SK-N-SH (cell line): Measurements from ENCODE around the gene KRABD2.

Experiments used
- CTCF ChIA-PET: fragments of 300-600, 350-600 bp; formaldehyde crosslinking; extraction: SDS; loops from one replicate; lab custom pipeline; 2021; lab: Yijun Ruan, JAX
- POLR2A ChIA-PET: fragments of 350-600 bp; sonication (Branson Sonifier 250); formaldehyde crosslinking; extraction: SDS; loops from one replicate; lab custom pipeline; 2020; ENCODE audit warnings: antibody characterized with exemption, inconsistent platforms; lab: Yijun Ruan, JAX
- DNase-seq: peaks from one replicate; pipeline ENCODE4 v3.0.0; 2012
- H2AFZ ChIP-seq: fragments of 200-600 bp; sonication (generic); 2 replicates; pipeline ENCODE4 v1.8.1; 2016; ENCODE audit warnings: antibody characterized with exemption, mild to moderate bottlenecking, low read depth
- H3F3A ChIP-seq: fragments of 200-600 bp; sonication (generic); replicated peaks from 2 replicates; pipeline ENCODE3; 2016; ENCODE audit warnings: antibody characterized with exemption, mild to moderate bottlenecking; ENCODE audit not compliant: insufficient read depth
- H3K27ac ChIP-seq, 2 experiments: fragments of 200-500 bp in 1 of 2; fragments of 200-600 bp in 1 of 2; sonication (Bioruptor generic) in 1 of 2; sonication (generic), shearing (Covaris generic) in 1 of 2; 2 replicates each; pipeline versions ENCODE4 v1.5.1 to v1.6.1; 2014 to 2016; ENCODE audit warnings: low read depth in 2 of 2, inconsistent platforms in 1 of 2, low read length in 1 of 2, mild to moderate bottlenecking in 1 of 2, mixed read lengths in 1 of 2
- H3K27me3 ChIP-seq: fragments of 200-600 bp; sonication (generic), shearing (Covaris generic); 2 replicates; pipeline ENCODE4 v1.6.1; 2016; ENCODE audit warnings: mixed run types; ENCODE audit not compliant: insufficient read depth
- H3K36me3 ChIP-seq, 2 experiments: fragments of 200-500 bp in 1 of 2; fragments of 200-600 bp in 1 of 2; sonication (Bioruptor generic) in 1 of 2; sonication (generic) in 1 of 2; replicated peaks in 1 of 2; 2 replicates each; pipeline versions ENCODE3 to v1.5.1; 2014 to 2016; ENCODE audit warnings: low read length in 1 of 2, mild to moderate bottlenecking in 1 of 2; ENCODE audit not compliant: insufficient read depth in 2 of 2, control insufficient read depth in 1 of 2
- H3K4me1 ChIP-seq, 2 experiments: fragments of 200-500 bp in 1 of 2; fragments of 200-600 bp in 1 of 2; sonication (Bioruptor generic) in 1 of 2; sonication (generic), shearing (Covaris generic) in 1 of 2; 2 replicates each; pipeline versions ENCODE4 v1.5.1 to v1.6.1; 2014 to 2016; ENCODE audit warnings: low read depth in 1 of 2, low read length in 1 of 2, mixed run types in 1 of 2; ENCODE audit not compliant: insufficient read depth in 2 of 2, control insufficient read depth in 1 of 2
- H3K4me2 ChIP-seq: fragments of 200-600 bp; sonication (generic), shearing (Covaris generic); 2 replicates; pipeline ENCODE4 v1.6.1; 2017; ENCODE audit warnings: mixed run types
- H3K4me3 ChIP-seq, 2 experiments: fragments of 200-500 bp in 1 of 2; fragments of 200-600 bp in 1 of 2; sonication (Bioruptor generic) in 1 of 2; sonication (generic), shearing (Covaris generic) in 1 of 2; 2 replicates each; pipeline versions ENCODE4 v1.5.1 to v1.8.1; 2014 to 2016; ENCODE audit warnings: low read depth in 2 of 2, inconsistent platforms in 1 of 2, low read length in 1 of 2, mild to moderate bottlenecking in 1 of 2, mixed read lengths in 1 of 2, moderate library complexity in 1 of 2
- H3K79me2 ChIP-seq: fragments of 200-600 bp; sonication (generic); 2 replicates; pipeline ENCODE4 v1.8.1; 2017; ENCODE audit warnings: mild to moderate bottlenecking; ENCODE audit not compliant: insufficient read depth
- H3K9ac ChIP-seq: fragments of 200-600 bp; sonication (generic); 2 replicates; pipeline ENCODE4 v1.6.1; 2017; ENCODE audit warnings: mixed run types
- H3K9me2 ChIP-seq: fragments of 200-600 bp; sonication (generic); 2 replicates; pipeline ENCODE4 v1.6.1; 2017; ENCODE audit warnings: mixed run types
- H3K9me3 ChIP-seq: fragments of 200-600 bp; sonication (generic); 2 replicates; pipeline ENCODE4 v1.6.1; 2017; ENCODE audit warnings: mixed run types, mild to moderate bottlenecking, moderate library complexity
- H4K20me1 ChIP-seq: fragments of 200-600 bp; sonication (generic); 2 replicates; pipeline ENCODE4 v1.6.1; 2017; ENCODE audit warnings: mild to moderate bottlenecking, mixed run types; ENCODE audit not compliant: insufficient read depth
- ELF1 ChIP-seq: IDR thresholded peaks from 2 replicates; pipeline ENCODE4 v1.4.0; 2012
- EP300 ChIP-seq, 2 experiments: IDR thresholded peaks; 2 replicates each; pipeline versions ENCODE4 v1.4.0 to v1.6.1; 2012; ENCODE audit warnings: borderline replicate concordance in 1 of 2, low read depth in 1 of 2, low read length in 1 of 2
- FOSL2 ChIP-seq: IDR thresholded peaks from 2 replicates; pipeline ENCODE4 v1.4.0; 2012; ENCODE audit warnings: low read depth, mild to moderate bottlenecking, moderate library complexity, borderline replicate concordance
- FOXJ3 ChIP-seq: sonication (generic); formaldehyde crosslinking; IDR thresholded peaks from 2 replicates; pipeline ENCODE4 v1.5.1; 2020; ENCODE audit warnings: mild to moderate bottlenecking, missing genetic modification reagents
- FOXM1 ChIP-seq: IDR thresholded peaks from 2 replicates; pipeline ENCODE4 v1.4.0; 2012; ENCODE audit warnings: low read depth, mild to moderate bottlenecking
- IRF3 ChIP-seq: fragments of 150-350 bp; IDR thresholded peaks from 2 replicates; pipeline ENCODE4 v1.6.1; 2016; ENCODE audit warnings: mild to moderate bottlenecking, low read depth, low read length
- MEF2A ChIP-seq: IDR thresholded peaks from 2 replicates; pipeline ENCODE4 v1.4.0; 2012; ENCODE audit warnings: low read depth, borderline replicate concordance
- MXI1 ChIP-seq: IDR thresholded peaks from 2 replicates; pipeline ENCODE4 v1.6.1; 2012; ENCODE audit warnings: mild to moderate bottlenecking, low read depth, low read length, improper control_type of control experiment
- NFIC ChIP-seq: IDR thresholded peaks from 2 replicates; pipeline ENCODE4 v1.4.0; 2012; ENCODE audit warnings: borderline replicate concordance
- PBX3 ChIP-seq: IDR thresholded peaks from 2 replicates; pipeline ENCODE4; 2012
- RCOR1 ChIP-seq: fragments of 150-350 bp; IDR thresholded peaks from 2 replicates; pipeline ENCODE4 v1.6.1; 2017; ENCODE audit warnings: antibody characterized with exemption, low read length
- RXRA ChIP-seq: IDR thresholded peaks from 2 replicates; pipeline ENCODE4 v1.4.0; 2012; ENCODE audit warnings: low read depth, mild to moderate bottlenecking, borderline replicate concordance
- SIN3A ChIP-seq: IDR thresholded peaks from 2 replicates; pipeline ENCODE4 v1.6.1; 2012; ENCODE audit warnings: low read depth, mild to moderate bottlenecking, low read length, moderate library complexity, borderline replicate concordance
- TAF1 ChIP-seq: IDR thresholded peaks from 2 replicates; pipeline ENCODE4 v1.6.1; 2012; ENCODE audit warnings: low read depth, mild to moderate bottlenecking, low read length, moderate library complexity, borderline replicate concordance
- TCF12 ChIP-seq: IDR thresholded peaks from 2 replicates; pipeline ENCODE4 v1.4.0; 2012
- TEAD4 ChIP-seq: IDR thresholded peaks from 2 replicates; pipeline ENCODE4 v1.4.0; 2012; ENCODE audit warnings: mild to moderate bottlenecking, borderline replicate concordance; ENCODE audit not compliant: insufficient read depth
- USF2 ChIP-seq: fragments of 150-350 bp; IDR thresholded peaks from 2 replicates; pipeline ENCODE4 v1.6.1; 2017; ENCODE audit warnings: antibody characterized with exemption, low read length, low read depth, borderline replicate concordance
- YY1 ChIP-seq: IDR thresholded peaks from 2 replicates; pipeline ENCODE4 v1.4.0; 2012; ENCODE audit warnings: low read depth, mild to moderate bottlenecking
- WGBS: methylation state at CpG from one replicate; pipeline ENCODE4 v1.1.6; 2017; ENCODE audit warnings: low lambda C conversion rate; 5-methylcytosine and 5-hydroxymethylcytosine counted together
- TF ChIP-seq, protein P1 (sequence below): IDR thresholded peaks from 2 replicates; pipeline ENCODE4 v1.4.0; 2012; ENCODE audit warnings: low read depth, borderline replicate concordance
- TF ChIP-seq, protein P2 (sequence below): fragments of 200-600 bp; sonication (generic); IDR thresholded peaks from 2 replicates; pipeline ENCODE4 v1.6.1; 2017; ENCODE audit warnings: antibody characterized with exemption, mild to moderate bottlenecking, moderate library complexity

Gene KRABD2

DNA sequence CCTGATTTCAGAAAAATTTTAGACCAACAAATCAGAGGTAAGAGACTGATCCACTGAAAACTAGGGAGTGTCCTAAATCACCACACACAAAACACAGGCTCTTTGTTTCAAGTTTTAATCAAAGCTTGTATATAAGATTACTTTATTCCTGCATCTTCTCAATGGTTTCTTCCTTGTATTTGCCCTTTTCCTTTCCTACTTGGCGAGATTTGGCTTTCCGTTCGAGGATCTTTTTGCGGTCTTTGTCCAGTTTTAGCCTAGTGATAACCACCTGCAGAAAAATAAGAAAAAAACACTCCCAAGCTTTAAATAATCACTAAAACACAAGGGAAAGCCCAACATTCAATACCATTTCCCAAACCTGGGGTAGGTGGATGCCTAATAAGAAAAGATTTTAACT, 918 bp upstream of the KRABD2 start:
- Histone ChIP-seq H3K4me1 (peaks cover 23 to 28% of the 10 kb centered on the region in 2 experiments; a peak in 3 of 4 replicates), H3K9ac (no peak overlapping the region), H3K9me2 (no peaks in the 10 kb centered on the region), H3F3A (peaks cover 62% of the 10 kb centered on the region), H3K79me2 (peaks cover 56% of the 10 kb centered on the region), H3K4me2 (no peak overlapping the region), H4K20me1 (peaks cover 53% of the 10 kb centered on the region), H2AFZ (no peak overlapping the region), H3K9me3 (no peaks in the 10 kb centered on the region), H3K4me3 (no peak overlapping the region), H3K27ac (peak overlapping the region; percentile 71 to 82; a peak in 2 of 4 replicates), H3K36me3 (peaks cover 32 to 58% of the 10 kb centered on the region in 2 experiments), H3K27me3 (no peaks in the 10 kb centered on the region)
- POLR2A ChIA-PET: interaction anchor here (0.8 to 1.3 kb wide), 2 partner anchors 82 to 317 kb away, joined by 3 read pairs; partner anchors contain the start of gene SLC25A35
- CTCF ChIA-PET: interaction anchor here (1.3 to 2.5 kb wide), 3 partner anchors 16 to 369 kb away, joined by 4 to 11 read pairs (median 5); no protein-coding TSS in a partner anchor
- DNase-seq: no peak
- 93% methylated on average over 4 of the region's 4 CpGs for WGBS
- TF ChIP-seq ELF1: no peak
- TF ChIP-seq EP300 (IDR thresholded peaks at IDR 0.05; ENCODE audit: borderline replicate concordance in 1 of 2, low read depth in 1 of 2, low read length in 1 of 2): no peak
- TF ChIP-seq, protein P1, sequence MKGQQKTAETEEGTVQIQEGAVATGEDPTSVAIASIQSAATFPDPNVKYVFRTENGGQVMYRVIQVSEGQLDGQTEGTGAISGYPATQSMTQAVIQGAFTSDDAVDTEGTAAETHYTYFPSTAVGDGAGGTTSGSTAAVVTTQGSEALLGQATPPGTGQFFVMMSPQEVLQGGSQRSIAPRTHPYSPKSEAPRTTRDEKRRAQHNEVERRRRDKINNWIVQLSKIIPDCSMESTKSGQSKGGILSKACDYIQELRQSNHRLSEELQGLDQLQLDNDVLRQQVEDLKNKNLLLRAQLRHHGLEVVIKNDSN: no peak
- no peak for TF ChIP-seq FOXJ3 (CRISPR knock-in tag)
- no peak for TF ChIP-seq TAF1
- no peak for TF ChIP-seq IRF3
- no peak for TF ChIP-seq FOSL2
- no peak for TF ChIP-seq MEF2A
- no peak for TF ChIP-seq SIN3A

DNA sequence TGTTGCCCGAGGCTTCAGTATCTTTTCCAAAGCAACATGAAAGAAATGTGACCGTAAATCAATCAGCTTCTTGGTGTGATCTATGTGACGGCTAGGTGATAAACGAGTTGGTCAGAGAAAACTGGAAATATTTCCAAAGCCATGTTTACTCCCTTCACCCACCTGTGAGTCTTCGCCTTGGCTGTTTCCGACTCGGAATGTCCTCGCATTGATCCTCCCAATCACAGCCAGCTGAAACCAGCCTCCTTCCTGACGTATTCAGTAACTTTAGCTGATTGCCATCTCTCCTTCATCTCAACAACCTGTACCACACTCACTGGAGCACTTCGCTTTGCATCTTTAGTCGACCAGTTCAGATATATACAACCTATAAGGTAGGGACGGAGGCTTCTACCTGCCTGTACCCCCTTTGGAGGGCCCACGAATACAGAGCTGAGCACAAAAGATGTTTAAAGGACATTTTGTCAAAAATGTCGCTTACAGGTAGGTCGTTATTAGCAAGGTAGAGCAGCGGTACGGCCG, 705 bp downstream of the KRABD2 start:
- Histone ChIP-seq H2AFZ (peak overlapping the region; percentile 50; the same call in 1 of the 2 replicates), H3K4me3 (peak overlapping the region; percentile 64 to 85), H4K20me1 (peaks cover 38% of the 10 kb centered on the region), H3K9ac (peak overlapping the region; percentile 81), H3K36me3 (peaks cover 33 to 46% of the 10 kb centered on the region in 2 experiments), H3K4me1 (peaks cover 17 to 20% of the 10 kb centered on the region in 2 experiments; a peak in 3 of 4 replicates), H3K27ac (peak overlapping the region; percentile 71 to 92), H3K9me2 (no peaks in the 10 kb centered on the region), H3K27me3 (no peaks in the 10 kb centered on the region), H3K9me3 (no peaks in the 10 kb centered on the region), H3K4me2 (peak overlapping the region; percentile 85), H3F3A (peaks cover 49% of the 10 kb centered on the region), H3K79me2 (peaks cover 40% of the 10 kb centered on the region)
- 43% methylated on average over 18 of the region's 18 CpGs for WGBS
- ChIA-PET POLR2A (interaction anchor here (0.6 to 1.3 kb wide), 8 partner anchors 11 to 1466 kb away, joined by 3 to 7 read pairs (median 4); partner anchors contain the start of genes MYH10 and SLC25A35), CTCF (interaction anchor here (1.0 to 2.5 kb wide), 10 partner anchors 8 to 410 kb away, joined by 3 to 11 read pairs (median 4); partner anchors contain the start of gene ODF4)
- no peak for DNase-seq
- TF ChIP-seq MEF2A: no peak
- no peak for TF ChIP-seq NFIC
- TF ChIP-seq RXRA: no peak
- TF ChIP-seq, protein P1: no peak
- TF ChIP-seq USF2: no peak
- no peak for TF ChIP-seq YY1
- no peak for TF ChIP-seq TEAD4
- no peak for TF ChIP-seq EP300 (IDR thresholded peaks at IDR 0.05; ENCODE audit: borderline replicate concordance in 1 of 2, low read depth in 1 of 2, low read length in 1 of 2)
- TF ChIP-seq, protein P2, sequence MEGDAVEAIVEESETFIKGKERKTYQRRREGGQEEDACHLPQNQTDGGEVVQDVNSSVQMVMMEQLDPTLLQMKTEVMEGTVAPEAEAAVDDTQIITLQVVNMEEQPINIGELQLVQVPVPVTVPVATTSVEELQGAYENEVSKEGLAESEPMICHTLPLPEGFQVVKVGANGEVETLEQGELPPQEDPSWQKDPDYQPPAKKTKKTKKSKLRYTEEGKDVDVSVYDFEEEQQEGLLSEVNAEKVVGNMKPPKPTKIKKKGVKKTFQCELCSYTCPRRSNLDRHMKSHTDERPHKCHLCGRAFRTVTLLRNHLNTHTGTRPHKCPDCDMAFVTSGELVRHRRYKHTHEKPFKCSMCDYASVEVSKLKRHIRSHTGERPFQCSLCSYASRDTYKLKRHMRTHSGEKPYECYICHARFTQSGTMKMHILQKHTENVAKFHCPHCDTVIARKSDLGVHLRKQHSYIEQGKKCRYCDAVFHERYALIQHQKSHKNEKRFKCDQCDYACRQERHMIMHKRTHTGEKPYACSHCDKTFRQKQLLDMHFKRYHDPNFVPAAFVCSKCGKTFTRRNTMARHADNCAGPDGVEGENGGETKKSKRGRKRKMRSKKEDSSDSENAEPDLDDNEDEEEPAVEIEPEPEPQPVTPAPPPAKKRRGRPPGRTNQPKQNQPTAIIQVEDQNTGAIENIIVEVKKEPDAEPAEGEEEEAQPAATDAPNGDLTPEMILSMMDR: no peak
- TF ChIP-seq RCOR1: no peak
- no peak for TF ChIP-seq PBX3
- no peak for TF ChIP-seq ELF1
- no peak for TF ChIP-seq MXI1
- TF ChIP-seq FOXM1: no peak
- TF ChIP-seq TCF12: no peak
